Glomerular visceral epithelial cell (primary cell): Measurements from ENCODE around the gene ATCAY.

Experiments
- DNase-seq: peaks from one replicate; pipeline ENCODE4 v3.0.0-alpha.2; 2016; ENCODE audit errors: extremely low spot score

Gene ATCAY, protein sequence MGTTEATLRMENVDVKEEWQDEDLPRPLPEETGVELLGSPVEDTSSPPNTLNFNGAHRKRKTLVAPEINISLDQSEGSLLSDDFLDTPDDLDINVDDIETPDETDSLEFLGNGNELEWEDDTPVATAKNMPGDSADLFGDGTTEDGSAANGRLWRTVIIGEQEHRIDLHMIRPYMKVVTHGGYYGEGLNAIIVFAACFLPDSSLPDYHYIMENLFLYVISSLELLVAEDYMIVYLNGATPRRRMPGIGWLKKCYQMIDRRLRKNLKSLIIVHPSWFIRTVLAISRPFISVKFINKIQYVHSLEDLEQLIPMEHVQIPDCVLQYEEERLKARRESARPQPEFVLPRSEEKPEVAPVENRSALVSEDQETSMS

DNA sequence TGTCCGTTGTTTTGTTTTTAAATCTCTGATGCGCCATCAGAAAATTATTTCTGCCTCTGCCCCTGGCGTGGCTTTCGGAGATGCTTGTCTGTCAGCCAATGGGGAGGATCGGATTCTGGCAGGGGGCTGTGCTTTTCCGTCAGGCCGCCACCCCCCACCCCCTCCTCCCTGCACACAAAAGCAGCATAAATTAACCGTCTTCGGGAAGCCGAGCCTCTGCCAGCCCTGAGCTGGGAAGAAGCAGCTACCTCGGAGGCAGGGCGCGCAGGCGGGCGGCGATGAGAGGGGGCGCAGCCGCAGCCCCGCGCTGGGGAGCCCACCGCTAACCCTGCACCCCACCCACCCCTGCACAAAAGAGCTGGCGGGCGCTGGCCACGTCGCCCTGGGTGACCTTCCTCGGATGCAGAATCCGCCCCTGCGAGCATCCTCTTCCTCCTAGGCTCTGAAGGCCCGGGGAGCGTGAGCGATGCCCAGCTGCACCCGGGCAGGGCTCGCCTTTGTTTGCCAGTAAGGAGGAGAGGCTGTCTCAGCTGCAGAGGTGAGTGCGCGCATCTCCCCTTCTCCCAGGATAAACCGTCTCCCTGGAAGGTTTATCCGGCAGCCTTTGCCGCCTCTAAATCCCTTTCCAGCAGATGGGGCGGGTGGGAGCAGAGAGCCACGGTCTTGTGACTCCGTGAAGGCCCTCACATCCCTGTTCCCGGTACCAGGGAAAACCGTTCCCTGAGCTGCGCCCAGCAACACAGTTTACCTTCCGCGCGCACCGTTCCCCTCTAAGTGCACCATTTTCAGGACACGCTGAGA lies at the start of gene ATCAY:
TSS of gene ATCAY (plus strand) at position 215 of the 801 bp plus-strand sequence. CDS start 5,083 bp downstream, outside the sequence.
- DNase-seq: no peak

DNA sequence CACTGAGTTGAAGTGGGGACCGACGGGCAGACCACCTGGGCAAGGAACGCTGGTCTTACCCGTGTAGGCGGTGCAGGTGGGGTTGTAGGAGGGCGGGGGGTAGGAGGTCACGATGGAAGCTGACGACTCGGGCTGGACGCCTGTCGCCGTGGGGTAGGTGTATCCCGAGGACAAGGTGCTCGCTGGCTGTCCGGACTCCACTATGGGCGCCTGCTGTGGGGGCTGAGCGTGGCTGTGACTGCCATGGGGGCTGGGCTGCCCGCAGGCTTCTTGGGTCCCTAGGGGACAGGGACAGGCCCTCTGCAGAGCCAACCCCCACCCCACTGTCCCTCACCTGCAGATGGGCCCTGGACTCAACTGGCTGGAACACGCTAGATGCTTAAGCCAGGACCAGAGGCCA lies 48.9 kb upstream of the ATCAY start:
- DNase-seq: no peak

DNA sequence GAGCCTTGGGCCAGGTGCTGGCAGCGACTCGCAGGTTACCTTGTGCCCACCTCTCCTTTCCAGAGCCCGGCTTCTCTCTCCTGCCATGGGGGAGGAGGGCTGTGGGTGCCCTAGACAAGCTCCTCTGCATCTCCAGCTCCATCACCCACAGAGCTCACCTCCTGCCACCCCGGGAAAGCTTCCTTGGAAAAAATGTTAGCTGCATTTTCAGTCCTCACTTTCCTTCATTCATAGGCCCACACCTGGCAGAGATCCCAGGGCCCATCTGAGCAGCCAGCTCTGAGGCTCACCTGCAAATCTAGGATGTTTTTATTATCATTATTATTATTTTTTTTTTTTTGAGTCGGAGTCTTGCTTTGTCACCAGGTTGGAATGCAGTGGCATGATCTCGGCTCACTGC lies 48.5 kb upstream of the ATCAY start:
- DNase-seq: no peak

DNA sequence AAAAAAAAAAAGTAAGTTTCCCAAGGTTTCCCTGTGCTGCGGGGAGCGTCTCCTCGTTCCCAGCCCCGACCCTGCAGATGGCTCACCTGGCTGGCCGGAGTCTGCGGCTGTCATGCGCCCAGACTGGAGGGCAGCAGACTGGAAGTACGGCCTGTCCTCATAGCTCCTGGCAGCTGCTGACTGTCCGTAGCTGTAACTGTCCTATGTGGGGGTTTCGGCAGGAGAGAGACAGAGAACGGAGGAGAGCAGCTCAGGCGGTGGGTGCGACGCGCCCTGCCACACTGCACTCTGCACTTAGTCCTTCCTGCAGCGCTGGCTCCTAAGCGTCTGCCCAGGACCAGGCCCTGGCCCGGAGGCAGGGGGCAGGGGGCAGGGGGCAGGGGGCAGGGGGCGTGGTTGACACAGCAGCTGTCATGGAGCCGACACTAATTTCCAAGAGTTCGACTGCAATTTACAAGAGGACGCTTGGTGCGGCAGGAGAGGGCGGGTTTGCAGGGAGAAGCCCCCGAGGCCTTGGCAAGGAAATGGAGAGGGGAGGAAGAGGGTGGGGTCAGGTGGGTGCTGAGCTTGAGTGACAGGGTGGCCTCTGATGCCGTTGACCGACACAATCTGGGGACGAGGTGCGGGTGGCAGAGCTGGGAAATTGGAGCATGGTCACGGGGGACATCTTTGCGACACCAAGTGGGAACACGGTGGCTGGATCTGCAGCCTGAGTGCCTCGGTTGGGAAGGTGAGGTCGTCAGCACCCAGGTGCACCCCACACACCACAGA lies 46.7 kb upstream of the ATCAY start:
- no peak for DNase-seq

DNA sequence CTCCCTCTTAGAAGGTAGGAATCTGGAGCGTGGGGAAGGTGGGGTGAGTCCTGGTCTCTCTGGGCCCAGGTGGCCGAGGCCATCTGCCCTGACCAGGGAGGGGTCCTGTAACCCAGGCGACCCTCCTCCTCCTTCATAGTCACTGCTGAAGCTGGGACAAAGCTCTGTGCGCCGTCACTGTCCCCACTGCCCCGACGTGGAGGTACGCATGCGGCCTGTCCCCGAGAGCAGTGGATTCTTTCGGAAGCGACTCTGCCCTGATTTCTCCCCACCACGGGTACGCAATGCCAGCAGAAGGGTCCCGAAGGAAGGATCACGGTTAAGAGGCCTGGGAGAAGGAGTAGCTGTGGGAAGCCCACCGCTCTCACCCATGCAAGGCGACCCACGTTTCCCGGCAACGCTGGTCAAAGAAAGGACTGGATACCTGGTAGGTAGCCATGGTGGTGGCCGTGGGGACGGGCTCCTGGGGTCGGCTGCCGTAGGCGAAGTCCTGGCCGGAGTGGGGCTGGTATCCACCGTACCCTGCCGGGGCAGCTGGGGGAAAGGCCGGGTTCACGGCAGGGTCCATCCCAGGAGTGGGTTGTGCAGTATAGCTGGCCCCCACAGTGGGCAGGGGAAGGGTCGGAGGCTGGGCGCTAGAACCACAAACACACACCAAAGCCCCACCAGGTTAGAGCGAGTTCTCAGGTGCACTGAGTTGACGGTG lies 46.0 kb upstream of the ATCAY start:
- no peak for DNase-seq

DNA sequence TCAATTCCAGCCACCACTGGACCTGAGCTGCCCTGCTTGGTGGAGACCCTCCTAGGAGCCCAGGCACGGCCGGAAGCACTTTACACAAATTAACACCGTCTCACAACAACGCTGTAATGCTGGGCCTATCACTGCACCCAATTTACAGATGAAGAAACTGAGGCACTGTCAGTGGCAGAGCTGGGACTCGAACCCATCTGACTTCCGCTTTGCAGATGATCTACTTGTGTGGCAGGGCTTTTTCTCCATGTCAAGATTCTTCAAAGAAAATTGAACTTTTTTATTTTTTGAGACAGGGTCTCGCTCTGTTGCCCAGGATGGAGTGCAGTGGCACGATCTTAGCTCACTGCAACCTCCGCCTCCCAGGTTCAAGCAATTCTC lies 45.4 kb upstream of the ATCAY start:
- no peak for DNase-seq

DNA sequence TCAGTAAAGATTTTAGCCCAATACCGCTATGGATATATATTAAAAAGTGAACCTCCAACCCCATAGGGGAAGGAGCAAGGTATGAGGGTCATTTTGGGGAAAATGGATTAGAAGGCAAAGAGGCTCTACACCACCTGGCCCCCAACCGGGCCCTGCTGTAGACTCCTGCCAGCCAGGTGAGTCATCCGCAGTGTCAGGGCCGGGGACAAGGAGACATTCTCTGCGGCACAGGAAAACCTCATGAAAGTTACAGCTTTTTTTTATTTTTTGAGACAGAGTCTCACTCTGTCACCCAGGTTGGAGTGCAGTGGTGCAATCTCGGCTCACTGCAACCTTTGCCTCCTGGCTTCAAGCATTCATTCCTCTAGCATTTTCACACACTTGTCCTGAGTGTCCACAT lies 43.6 kb upstream of the ATCAY start:
- DNase-seq: no peak

DNA sequence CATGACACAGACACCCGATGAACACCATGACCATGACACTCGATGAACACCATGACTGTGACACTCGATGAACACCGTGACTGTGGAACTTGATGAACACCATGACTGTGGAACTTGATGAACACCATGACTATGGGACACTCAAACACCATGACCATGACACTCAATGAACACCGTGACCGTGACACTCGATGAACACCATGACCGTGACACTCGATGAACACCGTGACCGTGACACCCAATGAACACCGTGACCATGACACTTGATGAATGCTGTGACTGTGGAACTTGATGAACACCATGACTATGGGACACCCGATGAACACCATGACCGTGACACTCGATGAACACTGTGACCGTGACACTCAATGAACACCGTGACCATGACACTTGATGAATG lies 43.2 kb upstream of the ATCAY start:
- no peak for DNase-seq

DNA sequence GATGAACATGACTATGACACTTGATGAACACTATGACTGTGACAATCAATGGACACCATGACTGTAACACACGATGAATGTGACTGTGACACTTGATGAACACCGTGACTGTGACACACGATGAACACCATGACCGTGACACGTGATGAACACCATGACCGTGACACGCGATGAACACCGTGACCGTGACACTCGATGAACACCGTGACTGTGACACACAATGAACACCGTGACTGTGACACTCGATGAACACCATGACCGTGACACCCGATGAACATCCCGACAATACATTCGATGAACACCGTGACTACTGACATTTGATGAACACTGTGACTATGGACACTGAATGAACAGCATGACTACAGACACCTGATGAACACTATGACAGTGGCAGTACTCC lies 42.6 kb upstream of the ATCAY start:
- DNase-seq: no peak

DNA sequence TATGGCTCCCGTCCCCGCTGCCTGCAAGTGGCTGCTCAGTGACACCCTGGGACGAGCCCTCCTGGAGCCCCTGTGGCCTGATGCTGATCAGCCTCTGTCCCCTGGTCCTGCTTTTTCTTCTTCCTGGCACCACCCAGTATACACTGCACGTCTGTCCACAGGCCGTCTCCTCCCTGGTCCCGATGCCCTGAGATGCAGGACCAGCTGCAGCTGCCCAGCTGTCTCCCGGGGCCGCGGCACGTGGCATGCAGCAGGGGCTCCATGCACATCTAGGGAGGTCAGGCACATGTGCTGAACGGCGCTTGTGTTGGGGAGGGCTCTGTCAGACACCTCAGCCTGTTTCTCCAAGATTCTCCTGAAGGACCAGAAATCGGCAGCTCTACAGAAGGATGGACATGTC lies 41.8 kb upstream of the ATCAY start:
- no peak for DNase-seq

DNA sequence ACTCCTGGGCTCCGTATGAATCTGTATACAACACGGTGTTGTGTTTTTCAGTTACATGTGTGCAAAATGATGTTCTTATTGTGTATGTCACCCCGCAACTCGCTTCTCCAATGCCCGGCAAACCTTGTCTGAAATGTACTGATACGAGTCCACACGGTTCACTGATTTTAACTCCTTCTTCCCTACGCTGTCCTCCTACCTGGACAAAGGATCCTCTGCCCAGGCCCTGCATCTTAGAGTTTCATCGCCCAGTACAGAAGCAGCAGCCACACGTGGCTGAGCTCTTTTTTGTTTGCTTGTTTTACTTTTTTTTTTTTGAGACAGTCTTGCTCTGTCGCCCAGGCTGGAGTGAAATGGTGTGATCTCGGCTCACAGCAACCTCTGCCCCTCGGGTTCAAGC lies 40.5 kb upstream of the ATCAY start:
- no peak for DNase-seq

DNA sequence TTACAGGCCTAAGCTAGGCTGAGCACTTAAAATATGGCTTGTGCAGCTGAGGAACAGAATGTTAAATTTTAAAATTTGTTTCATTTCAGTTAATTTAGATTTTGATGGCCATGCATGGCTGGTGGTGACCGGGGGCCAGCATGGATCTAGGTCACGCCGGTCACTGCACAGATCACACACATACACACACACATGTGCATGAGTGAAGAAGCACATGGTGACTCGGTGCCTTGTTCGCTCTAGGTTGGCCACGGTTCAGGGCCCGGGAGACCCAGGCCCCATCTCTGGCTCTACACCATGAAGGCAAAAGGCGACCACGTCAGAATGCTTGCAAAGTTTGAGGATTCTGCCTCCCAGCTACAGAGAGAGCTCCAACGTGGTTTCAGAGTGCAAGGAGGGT lies 39.7 kb upstream of the ATCAY start:
- no peak for DNase-seq

DNA sequence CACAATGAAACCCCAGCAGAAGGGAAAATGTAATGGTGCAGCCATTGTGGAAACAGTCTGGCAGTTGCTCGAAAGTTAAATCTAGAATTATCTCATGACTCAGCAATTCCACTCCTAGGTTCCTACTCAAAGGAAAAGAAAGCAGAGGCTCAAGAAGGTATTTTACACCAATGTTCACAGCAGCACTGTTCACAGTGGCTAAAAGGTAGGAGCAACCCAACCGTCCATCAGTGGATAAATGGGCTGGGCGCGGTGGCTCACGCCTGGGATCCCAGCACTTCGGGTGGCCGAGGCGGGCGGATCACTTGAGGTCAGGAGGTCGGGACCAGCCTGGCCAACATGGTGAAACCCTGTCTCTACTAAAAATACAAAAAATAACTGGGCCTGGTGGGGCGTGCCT lies 37.5 kb upstream of the ATCAY start:
- DNase-seq: no peak

DNA sequence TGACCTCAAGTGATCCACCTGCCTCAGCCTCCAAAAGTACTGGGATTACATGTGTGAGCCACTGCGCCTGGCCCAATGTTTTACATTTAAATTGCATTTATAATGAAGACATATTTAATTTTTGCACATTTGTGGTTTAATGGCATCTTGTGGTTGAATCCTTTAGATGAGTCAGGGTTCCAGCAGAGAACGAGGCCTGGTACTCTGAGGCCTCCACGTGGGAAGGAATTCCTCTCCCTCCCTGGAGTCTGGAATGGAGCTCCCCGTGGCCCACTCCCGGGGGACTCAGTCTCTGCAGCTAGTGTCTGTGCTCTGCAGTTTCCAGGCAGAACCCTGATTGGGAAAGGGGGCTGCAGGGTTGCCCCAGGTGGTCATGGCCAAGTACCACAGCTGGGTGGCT lies 35.9 kb upstream of the ATCAY start:
- no peak for DNase-seq

DNA sequence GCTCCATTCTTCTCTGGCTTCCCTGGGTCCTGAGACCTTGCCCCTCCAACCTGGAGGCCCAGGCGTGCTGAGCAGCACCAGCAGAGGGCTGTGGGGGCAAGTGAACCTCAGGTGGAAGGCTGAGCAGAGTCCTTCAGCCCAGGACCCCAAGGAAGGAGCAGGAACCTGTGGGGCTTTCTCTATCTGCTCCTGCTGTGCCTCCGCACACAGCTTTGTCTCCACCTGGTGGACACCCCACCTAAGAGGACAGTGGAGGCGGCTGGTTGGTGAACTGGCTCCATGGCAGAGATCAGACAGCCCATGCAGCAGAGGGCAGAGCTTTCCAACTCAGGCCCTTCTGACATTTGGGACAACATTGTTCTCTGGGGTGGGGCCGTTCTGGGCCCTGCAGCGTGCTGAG lies 31.4 kb upstream of the ATCAY start:
- DNase-seq: peak; percentile 26

DNA sequence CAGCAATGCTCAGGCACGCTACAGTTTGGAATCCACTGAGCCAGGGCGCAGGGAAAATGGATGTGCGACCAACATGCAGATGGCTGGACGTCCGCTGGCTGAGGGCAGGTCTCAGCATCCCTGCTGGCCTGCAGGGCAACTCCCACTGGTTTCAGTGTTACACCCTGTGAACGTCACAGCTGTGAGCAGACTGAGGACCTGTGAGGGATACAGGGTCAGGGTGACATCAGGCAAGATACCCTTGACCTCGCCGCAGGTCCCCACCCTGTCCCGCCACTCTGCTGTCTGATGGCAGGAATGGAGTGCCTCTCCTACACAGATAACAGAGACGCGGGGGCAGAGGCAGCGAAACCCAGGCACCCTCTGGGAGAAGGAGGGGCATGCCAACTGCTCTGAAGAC lies 30.7 kb upstream of the ATCAY start:
- no peak for DNase-seq

DNA sequence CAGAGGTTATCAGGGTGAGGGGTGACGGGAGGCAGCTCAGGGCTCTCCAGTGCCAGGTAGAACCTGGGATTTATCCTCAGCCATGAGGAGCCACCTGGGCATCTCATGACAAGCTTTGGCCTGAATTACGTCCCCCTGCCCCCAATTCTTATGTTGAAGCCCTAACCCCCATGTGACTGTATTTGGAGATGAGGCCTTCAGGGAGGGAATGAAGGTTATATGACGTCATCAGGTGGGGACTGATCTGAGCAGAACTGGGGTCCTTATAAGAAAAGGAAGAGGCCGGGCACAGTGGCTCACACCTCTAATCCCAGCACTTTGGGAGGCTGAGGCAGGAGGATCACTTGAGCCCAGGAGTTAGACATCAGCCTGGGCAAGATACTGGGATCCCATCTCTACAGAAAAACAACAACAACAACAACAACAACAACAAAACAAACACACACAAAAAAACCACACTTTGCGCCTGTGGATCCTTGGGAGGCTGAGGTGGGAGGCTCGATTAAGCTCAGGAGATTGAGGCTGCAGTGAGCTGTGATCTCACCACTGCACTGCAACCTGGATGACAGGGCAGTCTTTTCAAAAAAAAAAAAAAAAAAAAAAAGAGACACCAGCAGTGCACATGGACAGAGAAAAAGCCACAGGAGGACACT lies 30.0 kb upstream of the ATCAY start:
- DNase-seq: no peak

DNA sequence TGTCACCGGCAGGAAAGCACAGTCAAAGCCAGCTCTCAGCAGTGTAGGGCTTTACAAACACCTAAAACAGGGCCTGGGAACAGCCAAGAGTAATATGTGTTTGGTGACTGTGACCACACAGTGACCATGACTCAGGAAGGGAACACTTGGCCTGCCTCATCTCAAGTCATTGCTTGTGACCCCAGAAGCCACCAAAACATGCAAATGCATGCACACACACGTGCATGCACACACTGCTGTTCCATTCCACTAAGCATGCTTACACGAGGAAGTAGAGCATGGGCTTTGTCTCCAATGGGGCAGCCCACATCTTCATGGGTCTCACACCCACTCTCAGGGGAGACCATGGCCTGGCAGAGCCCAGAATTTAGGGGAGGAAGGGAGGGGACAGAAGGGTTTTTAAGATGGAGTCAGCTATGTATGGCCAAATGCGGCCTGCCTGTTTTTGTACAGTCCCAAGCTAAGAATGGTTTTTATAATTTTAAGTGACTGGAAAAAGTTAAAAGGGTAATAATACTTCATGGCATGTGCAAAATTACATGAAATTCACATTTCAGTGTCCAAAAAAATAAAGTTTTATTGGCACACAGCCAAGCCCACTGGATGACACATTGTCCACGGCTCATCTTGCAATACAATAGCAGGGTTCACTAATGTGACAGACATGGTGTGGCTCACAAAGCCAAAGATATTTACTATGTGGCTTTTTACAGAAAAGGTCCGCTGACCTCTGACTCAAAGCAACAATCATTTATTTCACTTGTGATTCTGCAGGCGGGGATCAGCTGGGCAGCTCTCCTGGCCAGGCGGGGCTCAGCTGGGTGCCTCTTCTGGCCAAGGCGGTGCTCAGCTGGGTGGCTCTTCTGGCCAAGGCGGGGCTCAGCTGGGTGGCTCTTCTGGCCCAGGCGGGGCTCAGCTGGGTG lies 29.0 kb upstream of the ATCAY start:
- DNase-seq: peak; percentile 44

DNA sequence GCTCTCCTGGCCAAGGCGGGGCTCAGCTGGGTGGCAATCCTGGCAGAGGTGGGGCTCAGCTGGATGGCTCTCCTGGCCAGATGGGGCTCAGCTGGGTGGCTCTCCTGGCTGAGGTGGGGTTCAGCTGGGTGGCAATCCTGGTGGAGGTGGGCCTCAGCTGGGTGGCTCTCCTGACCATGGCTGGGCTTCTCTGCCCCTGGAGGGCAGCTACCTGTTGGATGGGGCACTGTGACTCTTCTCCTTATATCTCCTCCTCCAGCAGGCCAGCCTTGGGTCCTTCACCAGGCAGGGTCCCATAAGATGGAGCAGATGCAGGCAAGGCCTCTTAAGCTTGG lies 28.3 kb upstream of the ATCAY start:
- no peak for DNase-seq

DNA sequence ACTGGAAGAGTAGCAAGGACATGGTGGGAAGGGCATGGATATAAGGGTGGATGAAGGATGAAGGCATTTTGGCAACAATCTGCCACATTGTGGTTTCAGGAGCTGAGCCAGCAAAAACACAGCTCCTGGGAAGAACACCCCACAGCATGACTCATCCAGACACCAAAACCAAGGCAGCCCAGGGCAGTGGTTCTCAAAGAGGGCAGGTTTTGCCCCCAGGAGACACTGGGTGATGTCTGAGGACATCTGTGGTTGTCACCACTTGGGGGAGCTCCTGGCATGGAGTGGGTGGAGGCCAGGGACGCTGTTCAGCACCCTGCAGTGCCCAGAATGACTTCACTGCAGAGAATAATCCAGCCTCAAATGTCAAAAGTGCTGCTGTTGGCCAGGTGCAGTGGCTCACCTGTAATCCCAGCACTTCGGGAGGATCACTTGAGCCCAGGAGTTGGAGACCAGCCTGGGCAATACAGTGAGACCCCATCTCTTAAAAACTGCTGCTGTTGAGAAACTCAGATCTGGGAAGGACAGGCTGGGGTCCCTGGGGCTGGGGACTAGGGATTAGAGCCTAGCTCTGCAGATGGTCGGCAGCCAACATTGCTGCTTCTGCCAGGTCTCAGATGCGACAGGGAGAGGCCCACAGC lies 27.8 kb upstream of the ATCAY start:
- peak; percentile 96 for DNase-seq
